Measurements from ENCODE around the gene PLPPR5.

- no peak for TF ChIP-seq ZC3H11A (IDR thresholded peaks at IDR 0.05)
- TF ChIP-seq CTCF (IDR thresholded peaks at IDR 0.05): no peak
Measured at GRCh38 chr1:98903261-98903660, 101.4 kb downstream of the PLPPR5 start.

Data from A549 (cell line).